Measurements from ENCODE around the gene PRICKLE3. TPM values are rescaled to one million over a fixed set of nuclear protein-coding genes. Genes with fewer than 3 reads are reported as not detected.

Gene PRICKLE3
- total RNA-seq, 1 experiment from 2014 or later, result 22.3 TPM

- H3K27ac Mint-ChIP-seq (ENCODE audit: unreplicated experiment), result no peak overlapping the region
- intact Hi-C loops (cut with micrococcal nuclease; ENCODE audit: unreplicated experiment), result no loop called here
- H3K36me3 Mint-ChIP-seq (ENCODE audit: insufficient read depth, unreplicated experiment), result peaks cover 6% of the 10 kb centered on the region
- no TSS peak for BruUV-seq (replicated peaks)
- no peak for DNase-seq
- peaks cover 64% of the 10 kb centered on the region for H3K27me3 Mint-ChIP-seq (ENCODE audit: unreplicated experiment)
- no peak overlapping the region for H3K4me3 Mint-ChIP-seq (ENCODE audit: low read depth, unreplicated experiment)
- peaks cover 2% of the 10 kb centered on the region for H3K9me3 Mint-ChIP-seq (ENCODE audit: low read depth, unreplicated experiment)
- H3K4me1 Mint-ChIP-seq (ENCODE audit: low read depth, unreplicated experiment), result no peaks in the 10 kb centered on the region
- CTCF ChIA-PET, result no interaction called here
- TF ChIP-seq CTCF (IDR thresholded peaks at IDR 0.05; ENCODE audit: unreplicated experiment), result no peak
Observed at GRCh38 chrX:49214996-49215526, 28.9 kb upstream of the PRICKLE3 start.

GRCh38 chrX:49214416-49214815, 28.2 kb upstream of the PRICKLE3 start:
- CTCF ChIA-PET, result no interaction called here
- H3K27me3 Mint-ChIP-seq (ENCODE audit: unreplicated experiment), result peaks cover 58% of the 10 kb centered on the region
- H3K36me3 Mint-ChIP-seq (ENCODE audit: insufficient read depth, unreplicated experiment), result peaks cover 6% of the 10 kb centered on the region
- H3K27ac Mint-ChIP-seq (ENCODE audit: unreplicated experiment), result no peak overlapping the region
- no peaks in the 10 kb centered on the region for H3K9me3 Mint-ChIP-seq (ENCODE audit: low read depth, unreplicated experiment)
- intact Hi-C loops (cut with micrococcal nuclease; ENCODE audit: unreplicated experiment), result no loop called here
- no peak overlapping the region for H3K4me3 Mint-ChIP-seq (ENCODE audit: low read depth, unreplicated experiment)
- DNase-seq, result no peak
- BruUV-seq (replicated peaks), result no TSS peak
- H3K4me1 Mint-ChIP-seq (ENCODE audit: low read depth, unreplicated experiment), result no peaks in the 10 kb centered on the region
- TF ChIP-seq CTCF (IDR thresholded peaks at IDR 0.05; ENCODE audit: unreplicated experiment), result no peak

- Mint-ChIP-seq H3K27me3 (ENCODE audit: unreplicated experiment) (peaks cover 53% of the 10 kb centered on the region), H3K4me3 (ENCODE audit: low read depth, unreplicated experiment) (no peak overlapping the region), H3K36me3 (ENCODE audit: insufficient read depth, unreplicated experiment) (peaks cover 3% of the 10 kb centered on the region), H3K4me1 (ENCODE audit: low read depth, unreplicated experiment) (no peaks in the 10 kb centered on the region), H3K9me3 (ENCODE audit: low read depth, unreplicated experiment) (no peaks in the 10 kb centered on the region), H3K27ac (ENCODE audit: unreplicated experiment) (no peak overlapping the region)
- CTCF ChIA-PET, result no interaction called here
- BruUV-seq (replicated peaks), result no TSS peak
- intact Hi-C loops (cut with micrococcal nuclease; ENCODE audit: unreplicated experiment), result no loop called here
- DNase-seq, result no peak
- no peak for TF ChIP-seq CTCF (IDR thresholded peaks at IDR 0.05; ENCODE audit: unreplicated experiment)
Observed at GRCh38 chrX:49212861-49213260, 26.7 kb upstream of the PRICKLE3 start.

GRCh38 chrX:49212209-49212608, 26.0 kb upstream of the PRICKLE3 start:
- H3K4me3 Mint-ChIP-seq (ENCODE audit: low read depth, unreplicated experiment), result no peak overlapping the region
- no peaks in the 10 kb centered on the region for H3K9me3 Mint-ChIP-seq (ENCODE audit: low read depth, unreplicated experiment)
- no peaks in the 10 kb centered on the region for H3K4me1 Mint-ChIP-seq (ENCODE audit: low read depth, unreplicated experiment)
- intact Hi-C loops (cut with micrococcal nuclease; ENCODE audit: unreplicated experiment), result no loop called here
- CTCF ChIA-PET, result no interaction called here
- H3K27ac Mint-ChIP-seq (ENCODE audit: unreplicated experiment), result no peak overlapping the region
- H3K36me3 Mint-ChIP-seq (ENCODE audit: insufficient read depth, unreplicated experiment), result no peaks in the 10 kb centered on the region
- DNase-seq, result no peak
- TF ChIP-seq CTCF (IDR thresholded peaks at IDR 0.05; ENCODE audit: unreplicated experiment), result no peak
- BruUV-seq (replicated peaks), result no TSS peak
- peaks cover 53% of the 10 kb centered on the region for H3K27me3 Mint-ChIP-seq (ENCODE audit: unreplicated experiment)
